NCI-H748 (cell line): ENCODE measurements around the gene OR5M10.
A peak's percentile ranks its signal among the peaks of the same experiment; 100 is the strongest.
"Not testable (repeated sequence)": the region's sequence is repeated elsewhere in the genome, so short reads cannot be mapped to it uniquely, and the experiment has no call there.

Experiments used
- DNase-seq: peaks from one replicate; lab custom pipeline; 2025; ENCODE audit not compliant: unreplicated experiment; lab: John Stamatoyannopoulos, UW

Gene OR5M10

DNA sequence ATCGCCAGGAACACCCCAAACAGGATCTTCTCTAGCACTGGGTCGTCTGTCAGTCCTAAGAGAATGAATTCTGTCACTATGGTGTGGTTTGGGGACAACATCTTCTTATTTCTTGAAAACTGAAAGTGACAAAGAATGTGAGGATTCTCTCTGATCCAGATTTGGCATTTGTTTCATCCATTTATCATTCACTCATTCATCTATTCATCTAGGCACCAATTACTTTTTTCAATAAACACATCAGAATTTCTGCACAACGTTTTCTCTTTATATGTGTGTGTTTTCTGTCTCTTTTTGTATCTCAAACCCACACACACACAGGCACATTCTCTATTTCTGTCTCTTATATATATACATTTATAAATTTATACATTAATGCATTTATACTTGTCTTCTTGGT, at the start of gene OR5M10:
Gene OR5M10 (minus strand): TSS at position 101 of the 400 bp plus-strand sequence. CDS start 0 bp downstream, at position 101.
- DNase-seq, result no peak

DNA sequence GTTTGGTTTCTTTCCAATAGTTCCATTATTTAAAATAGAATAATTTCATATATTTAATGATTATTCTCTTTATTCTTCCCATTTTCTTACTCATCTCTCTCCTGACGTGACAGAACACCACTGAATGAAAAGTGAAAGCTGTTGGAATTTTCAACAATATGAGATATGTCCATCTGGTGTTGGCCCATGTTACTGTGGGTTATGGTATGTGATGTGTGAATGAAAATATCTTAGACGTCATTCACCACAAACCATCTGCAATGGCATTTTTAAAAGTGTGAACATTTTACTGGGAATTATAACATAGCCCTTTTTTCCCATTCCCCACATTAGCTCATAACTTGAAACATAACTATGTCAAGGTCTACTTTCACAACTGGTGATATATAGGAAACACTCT, 48.4 kb upstream of the OR5M10 start:
- DNase-seq, result no peak

DNA sequence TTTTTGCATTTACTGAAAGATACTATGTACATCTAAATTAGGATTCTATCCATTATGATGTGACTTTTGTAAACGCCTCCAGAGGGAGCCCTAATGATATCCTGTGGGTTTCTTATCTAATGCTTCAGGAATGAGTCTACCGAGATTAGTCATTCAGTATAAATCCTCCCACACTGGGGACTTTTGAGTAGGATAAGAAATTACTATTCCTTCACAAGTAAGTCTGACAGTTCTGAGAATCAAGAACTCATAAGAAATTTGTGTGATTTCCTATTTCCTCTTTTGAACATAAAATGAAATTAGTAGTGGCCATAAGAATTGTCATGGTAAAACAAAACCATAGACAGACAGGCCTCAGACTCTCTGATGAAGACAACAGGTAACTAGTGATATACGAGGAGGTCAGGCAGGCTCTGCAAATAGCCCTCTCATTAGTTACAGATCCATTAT, 47.2 kb upstream of the OR5M10 start:
- peak; percentile 61 for DNase-seq

DNA sequence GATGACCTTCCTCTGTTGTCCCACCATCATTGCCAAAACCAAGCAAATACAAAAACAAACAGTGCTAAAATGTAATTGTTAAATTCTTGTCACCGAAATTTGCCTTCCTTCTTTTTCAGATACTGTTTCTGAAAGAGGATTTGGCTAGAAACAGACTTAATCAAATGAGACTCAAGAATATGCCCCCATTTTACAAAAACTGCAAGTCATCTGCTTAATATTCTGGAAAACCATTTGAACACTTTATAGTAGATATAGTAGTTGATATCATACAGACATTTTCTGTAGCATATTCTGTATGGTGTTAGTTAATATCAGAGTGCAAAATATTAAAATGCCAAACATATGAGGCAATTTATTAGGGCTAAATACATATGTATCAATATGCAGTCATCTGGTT, 33.7 kb upstream of the OR5M10 start:
- DNase-seq, result no peak

DNA sequence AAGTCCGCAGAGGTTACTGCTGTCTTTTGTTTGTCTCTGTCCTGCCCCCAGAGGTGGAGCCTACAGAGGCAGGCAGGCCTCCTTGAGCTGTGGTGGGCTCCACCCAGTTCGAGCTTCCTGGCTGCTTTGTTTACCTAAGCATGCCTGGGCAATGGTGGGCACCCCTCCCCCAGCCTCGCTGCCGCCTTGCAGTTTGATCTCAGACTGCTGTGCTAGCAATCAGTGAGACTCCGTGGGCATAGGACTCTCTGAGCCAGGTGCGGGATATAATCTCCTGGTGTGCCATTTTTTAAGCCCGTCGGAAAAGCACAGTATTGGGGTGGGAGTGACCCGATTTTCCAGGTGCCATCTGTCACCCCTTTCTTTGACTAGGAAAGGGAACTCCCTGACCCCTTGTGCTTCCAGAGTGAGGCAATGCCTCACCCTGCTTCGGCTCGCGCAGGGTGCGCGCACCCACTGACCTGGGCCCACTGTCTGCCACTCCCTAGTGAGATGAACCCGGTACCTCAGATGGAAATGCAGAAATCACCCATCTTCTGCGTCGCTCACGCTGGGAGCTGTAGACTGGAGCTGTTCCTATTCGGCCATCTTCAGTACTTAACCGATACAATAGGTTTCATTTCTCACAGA, 14.7 kb upstream of the OR5M10 start:
- not testable (repeated sequence) for DNase-seq

DNA sequence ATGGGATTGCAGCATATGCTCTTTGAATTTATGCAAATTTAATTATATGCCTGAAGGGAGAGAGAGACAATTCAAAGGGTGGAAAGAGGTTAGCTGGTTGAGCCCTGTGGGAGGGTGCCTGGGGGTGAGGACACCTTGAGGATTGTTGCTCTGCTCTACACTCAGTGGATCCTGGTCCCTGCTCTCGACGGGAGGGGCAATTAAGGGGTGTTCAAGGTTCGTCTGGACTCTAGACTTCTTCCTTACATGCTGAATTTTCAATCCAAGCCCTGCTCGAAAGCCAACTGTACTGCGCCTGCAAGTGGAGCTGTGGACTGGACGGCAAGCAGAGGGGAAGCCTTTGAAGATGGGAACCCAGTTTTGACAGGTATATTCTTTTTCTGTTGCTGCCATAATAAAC, 18.9 kb downstream of the OR5M10 start:
- DNase-seq, result no peak

DNA sequence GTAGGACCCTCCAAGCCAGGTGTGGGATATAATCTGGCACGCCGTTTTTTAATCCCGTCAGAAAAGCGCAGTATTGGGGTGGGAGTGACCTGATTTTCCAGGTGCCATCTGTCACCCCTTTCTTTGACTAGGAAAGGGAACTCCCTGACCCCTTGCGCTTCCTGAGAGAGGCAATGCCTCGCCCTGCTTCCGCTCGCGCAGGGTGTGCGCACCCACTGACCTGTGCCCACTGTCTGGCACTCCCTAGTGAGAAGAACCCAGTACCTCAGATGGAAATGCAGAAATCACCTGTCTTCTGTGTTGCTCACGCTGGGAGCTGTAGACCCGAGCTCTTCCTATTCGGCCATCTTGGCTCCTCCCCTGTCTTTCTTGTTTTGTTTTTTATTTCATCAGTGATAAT, 22.8 kb downstream of the OR5M10 start:
- peak; percentile 53 for DNase-seq

DNA sequence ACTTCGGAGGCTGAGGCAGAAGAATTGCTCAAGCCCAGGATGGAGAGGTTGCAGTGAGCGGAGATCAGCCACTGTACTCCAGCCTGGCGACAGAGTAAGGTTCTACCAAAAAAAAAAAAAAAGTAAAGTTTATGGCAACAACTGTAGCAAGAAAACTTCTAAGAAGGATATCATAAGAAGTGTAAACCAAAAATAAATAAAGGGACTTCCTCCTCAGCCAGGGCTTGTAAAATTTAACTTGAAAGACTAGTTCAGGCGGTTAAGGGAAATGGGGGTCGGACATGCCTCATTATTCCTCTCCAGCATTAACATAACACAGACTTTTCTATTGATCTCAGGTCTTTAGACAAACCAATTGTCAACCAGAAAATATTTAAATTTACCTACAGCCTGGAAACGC, 32.0 kb downstream of the OR5M10 start:
- no peak for DNase-seq

DNA sequence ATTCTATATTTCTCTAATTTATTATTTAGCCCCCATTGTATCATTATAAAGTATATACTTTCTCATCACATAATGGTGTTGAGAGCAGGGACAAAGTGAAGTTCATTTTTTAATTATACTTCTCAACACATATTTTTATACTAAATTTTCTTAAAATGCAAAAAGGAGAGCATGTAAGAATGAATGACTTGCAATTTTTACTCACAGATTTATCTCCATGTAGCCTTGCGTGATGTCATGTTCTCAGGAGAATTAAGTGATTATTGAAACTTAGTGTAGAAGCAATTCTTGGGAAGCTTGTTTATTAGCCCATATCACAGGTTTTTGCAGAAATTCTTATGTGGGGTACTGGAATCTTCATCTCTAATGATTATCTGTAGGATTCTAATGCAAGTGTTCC, 33.8 kb downstream of the OR5M10 start:
- DNase-seq, result no peak

DNA sequence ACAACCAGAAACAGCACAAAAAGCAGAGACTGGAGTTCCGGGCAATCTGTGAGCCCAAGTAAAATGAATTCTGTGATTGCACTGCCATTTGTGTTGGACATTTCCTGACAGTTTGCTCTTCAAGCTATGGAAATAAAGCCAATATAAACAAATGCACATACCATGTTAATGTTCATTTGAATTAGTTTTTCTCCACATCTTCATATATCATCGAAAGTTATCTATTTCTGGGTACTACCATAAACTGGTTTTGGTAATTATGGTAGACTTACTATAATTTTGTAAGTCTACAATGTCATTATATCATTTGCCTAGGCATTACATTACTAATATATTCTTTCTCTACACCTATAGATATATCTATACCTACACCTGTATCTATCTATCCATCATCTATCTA, 34.4 kb downstream of the OR5M10 start, which contains the start of gene OR5M11:
Gene OR5M11 (minus strand): TSS at position 101 of the 400 bp plus-strand sequence. CDS start 0 bp downstream, at position 101.
- DNase-seq, result no peak

DNA sequence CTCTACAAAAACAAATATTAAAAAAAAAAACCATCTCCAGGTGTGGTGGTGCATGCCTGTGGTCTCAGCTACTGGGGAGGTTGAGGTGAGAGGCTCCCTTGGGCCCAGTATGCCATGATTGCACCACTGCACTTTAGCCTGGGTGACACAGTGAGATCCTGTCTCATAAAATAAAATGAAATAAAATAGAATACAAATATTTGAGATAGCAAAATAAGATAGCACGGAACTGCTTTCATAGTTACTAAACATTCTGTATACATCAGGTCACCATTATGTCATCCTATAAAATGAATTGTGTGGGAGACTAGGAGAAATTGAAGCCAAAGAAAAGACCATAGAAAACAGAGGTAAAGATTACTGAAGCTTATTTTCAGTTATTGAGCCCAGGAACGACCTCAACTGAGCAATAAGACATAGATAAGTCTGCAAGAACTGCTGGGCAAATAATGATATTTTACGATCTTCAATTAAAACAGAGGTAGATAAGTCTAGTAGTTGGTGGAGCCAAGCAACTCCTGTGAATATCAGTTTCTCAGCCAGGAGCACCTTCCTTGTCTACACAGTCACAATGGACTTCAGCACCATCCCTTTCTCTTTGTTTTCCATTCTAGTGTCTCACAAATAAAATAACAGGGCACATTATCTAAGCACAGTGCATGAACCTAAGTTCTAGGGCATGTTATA, 44.3 kb downstream of the OR5M10 start:
- no peak for DNase-seq

DNA sequence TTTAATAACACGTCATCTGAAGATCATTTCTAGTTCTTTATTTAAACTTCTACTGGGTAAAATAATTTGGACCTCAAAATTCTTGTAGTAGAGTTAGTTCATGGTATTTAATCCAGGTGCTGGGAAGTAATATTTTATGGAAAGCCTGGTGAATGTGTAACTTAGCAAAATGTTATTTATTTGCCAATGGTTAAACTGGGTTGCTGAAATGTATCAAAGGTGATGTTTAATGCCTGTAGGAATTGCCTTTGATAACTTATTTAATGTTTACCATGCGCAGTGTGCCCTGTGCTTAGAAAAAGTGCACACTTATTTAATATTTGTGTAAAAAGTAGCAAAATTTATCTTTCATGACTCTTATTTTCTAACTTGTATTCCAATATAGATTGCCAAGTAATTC, 45.7 kb downstream of the OR5M10 start:
- no peak for DNase-seq
